HK-2 (cell line): ENCODE data around the gene PLA2G6.

Source experiments
- DNase-seq: peaks from one replicate; pipeline ENCODE4 v3.0.0-alpha.2; 2018; ENCODE audit not compliant: unreplicated experiment

Gene PLA2G6

GRCh38 chr22:38181453-38182200 is at the start of gene PLA2G6:
PLA2G6 (minus strand) TSS chr22:38181830; CDS start chr22:38169426, 12,404 bp downstream.
- DNase-seq: peak; percentile 98

- no peak for DNase-seq
These were observed 49.3 kb upstream of the PLA2G6 start for GRCh38 chr22:38230916-38231315.

- no peak for DNase-seq
These were observed 48.6 kb upstream of the PLA2G6 start for GRCh38 chr22:38230108-38230825.

GRCh38 chr22:38228873-38229740 is 47.5 kb upstream of the PLA2G6 start:
- no peak for DNase-seq

GRCh38 chr22:38228326-38228872 is 46.8 kb upstream of the PLA2G6 start:
- no peak for DNase-seq

- DNase-seq: no peak
These were observed 45.4 kb upstream of the PLA2G6 start for GRCh38 chr22:38226853-38227649.

- peak; percentile 82 for DNase-seq
These were observed 41.8 kb upstream of the PLA2G6 start for GRCh38 chr22:38223289-38223960.

GRCh38 chr22:38222797-38223119 is 41.1 kb upstream of the PLA2G6 start:
- no peak for DNase-seq

- no peak for DNase-seq
These were observed 40.5 kb upstream of the PLA2G6 start for GRCh38 chr22:38221908-38222796.

- DNase-seq: no peak
These were observed 39.8 kb upstream of the PLA2G6 start for GRCh38 chr22:38221407-38221806.

- DNase-seq: no peak
These were observed 39.2 kb upstream of the PLA2G6 start for GRCh38 chr22:38220653-38221386.

- no peak for DNase-seq
These were observed 38.5 kb upstream of the PLA2G6 start for GRCh38 chr22:38220163-38220562.

- DNase-seq: no peak
These were observed 38.0 kb upstream of the PLA2G6 start for GRCh38 chr22:38219632-38220031.

GRCh38 chr22:38218661-38219622 is 37.3 kb upstream of the PLA2G6 start:
- DNase-seq: peak; percentile 92

GRCh38 chr22:38215156-38216038 is 33.8 kb upstream of the PLA2G6 start:
- DNase-seq: no peak

- no peak for DNase-seq
These were observed 32.8 kb upstream of the PLA2G6 start for GRCh38 chr22:38214302-38215056.
